Smooth muscle cell of the coronary artery (primary cell): Measurements from ENCODE around the gene TOR3A. TPM values are rescaled to one million over a fixed set of nuclear protein-coding genes. Genes with fewer than 3 reads are reported as not detected.

Experiments used
- total RNA-seq: library from RNA; depleted of rRNA; stranded (reverse); fragments of >200 nt; gene quantifications from 2 replicates; pipeline ENCODE4 v1.2.3, GENCODE V29; 2014; ENCODE audit warnings: low replicate concordance

The TOR3A gene, protein sequence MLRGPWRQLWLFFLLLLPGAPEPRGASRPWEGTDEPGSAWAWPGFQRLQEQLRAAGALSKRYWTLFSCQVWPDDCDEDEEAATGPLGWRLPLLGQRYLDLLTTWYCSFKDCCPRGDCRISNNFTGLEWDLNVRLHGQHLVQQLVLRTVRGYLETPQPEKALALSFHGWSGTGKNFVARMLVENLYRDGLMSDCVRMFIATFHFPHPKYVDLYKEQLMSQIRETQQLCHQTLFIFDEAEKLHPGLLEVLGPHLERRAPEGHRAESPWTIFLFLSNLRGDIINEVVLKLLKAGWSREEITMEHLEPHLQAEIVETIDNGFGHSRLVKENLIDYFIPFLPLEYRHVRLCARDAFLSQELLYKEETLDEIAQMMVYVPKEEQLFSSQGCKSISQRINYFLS
- total RNA-seq = 14.5 and 30.3 TPM in 2 replicates

DNA sequence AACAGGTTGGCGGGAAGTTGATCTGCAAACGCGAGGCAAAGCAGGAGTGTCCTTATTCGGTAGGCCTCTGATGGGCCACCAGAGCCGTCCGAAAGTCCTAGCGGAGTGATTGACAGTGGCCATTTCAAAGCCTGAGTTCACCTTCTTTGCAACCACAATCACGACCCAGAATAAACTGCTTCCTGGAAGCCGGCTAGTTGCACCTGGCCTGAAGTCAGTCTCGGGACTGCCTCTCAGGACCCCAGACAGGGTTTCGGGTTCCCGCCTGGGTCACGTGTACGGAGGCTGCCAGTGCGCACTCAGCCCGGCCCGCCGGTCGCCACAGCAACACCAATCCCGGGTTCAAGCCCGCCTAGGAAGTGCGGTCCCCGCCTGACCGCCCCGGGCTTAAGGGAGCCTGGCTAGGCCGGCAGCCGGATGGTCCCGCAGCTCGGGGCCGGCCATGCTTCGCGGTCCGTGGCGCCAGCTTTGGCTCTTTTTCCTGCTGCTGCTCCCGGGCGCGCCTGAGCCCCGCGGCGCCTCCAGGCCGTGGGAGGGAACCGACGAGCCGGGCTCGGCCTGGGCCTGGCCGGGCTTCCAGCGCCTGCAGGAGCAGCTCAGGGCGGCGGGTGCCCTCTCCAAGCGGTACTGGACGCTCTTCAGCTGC lies at the start of gene TOR3A:
TSS of gene TOR3A (plus strand) at position 384 of the 646 bp plus-strand sequence. CDS start at position 443, 59 bp downstream.

Other genes with a start within 250 kb of the TOR3A start
- gene ANGPTL1, start 211.0 kb upstream of the TOR3A start, total RNA-seq = 2.8 and 5.6 TPM in 2 replicates
- 28.3 and 32.3 TPM in 2 replicates for gene FAM20B, start 56.2 kb upstream of the TOR3A start, total RNA-seq
- 33.1 and 64.2 TPM in 2 replicates for gene ABL2, start 147.6 kb downstream of the TOR3A start, total RNA-seq
- 8.6 and 19.4 TPM in 2 replicates for gene SOAT1, start 211.7 kb downstream of the TOR3A start, total RNA-seq